ENCODE data around the gene STX11. TPM values are rescaled to one million over a fixed set of nuclear protein-coding genes. Genes with fewer than 3 reads are reported as not detected.

The STX11 gene
- polyA plus RNA-seq, 1 donor from 2014 or later, result not detected

GRCh38 chr6:144156338-144156737 lies 6.0 kb downstream of the STX11 start:
- no peaks in the 10 kb centered on the region for H3K9me3 ChIP-seq (ENCODE audit: low read length)
- H3K27me3 ChIP-seq (ENCODE audit: insufficient read depth, low read depth, low read length), result peaks cover 10% of the 10 kb centered on the region
- no peaks in the 10 kb centered on the region for H3K9me2 ChIP-seq (ENCODE audit: insufficient read depth, low read length)
- H3K9ac ChIP-seq (ENCODE audit: low read length), result no peak overlapping the region
- no peaks in the 10 kb centered on the region for H3K79me2 ChIP-seq (replicated peaks; ENCODE audit: insufficient read depth, low read length)
- no peaks in the 10 kb centered on the region for H3K36me3 ChIP-seq (ENCODE audit: insufficient read depth, low read length)
- no peak overlapping the region for H3K27ac ChIP-seq (ENCODE audit: low read length)
- H2AFZ ChIP-seq (ENCODE audit: low read depth, low read length), result no peak overlapping the region
- no peaks in the 10 kb centered on the region for H4K20me1 ChIP-seq (ENCODE audit: insufficient read depth)
- H3K4me2 ChIP-seq (ENCODE audit: low read length), result no peak overlapping the region
- no peaks in the 10 kb centered on the region for H3F3A ChIP-seq (ENCODE audit: insufficient read depth, low read length, poor library complexity, severe bottlenecking)
- no peak overlapping the region for H3K4me3 ChIP-seq (ENCODE audit: low read length)
- TF ChIP-seq EP300 (conservative IDR thresholded peaks at IDR 0.05; ENCODE audit: poor library complexity, severe bottlenecking) (no peak), TAF1 (IDR thresholded peaks at IDR 0.05; ENCODE audit: low read depth) (no peak), POLR2AphosphoS5 (IDR thresholded peaks at IDR 0.05) (no peak), CTCF (IDR thresholded peaks at IDR 0.05; ENCODE audit: poor library complexity, severe bottlenecking) (no peak), SMC3 (conservative IDR thresholded peaks at IDR 0.05; ENCODE audit: poor library complexity) (no peak), REST (IDR thresholded peaks at IDR 0.05; ENCODE audit: borderline replicate concordance) (no peak), RAD21 (conservative IDR thresholded peaks at IDR 0.05) (no peak), EZH2 (IDR thresholded peaks at IDR 0.05; ENCODE audit: borderline replicate concordance, insufficient read depth, low read length, poor library complexity, severe bottlenecking) (no peak), MXI1 (conservative IDR thresholded peaks at IDR 0.05; ENCODE audit: poor library complexity, severe bottlenecking) (no peak)

DNA sequence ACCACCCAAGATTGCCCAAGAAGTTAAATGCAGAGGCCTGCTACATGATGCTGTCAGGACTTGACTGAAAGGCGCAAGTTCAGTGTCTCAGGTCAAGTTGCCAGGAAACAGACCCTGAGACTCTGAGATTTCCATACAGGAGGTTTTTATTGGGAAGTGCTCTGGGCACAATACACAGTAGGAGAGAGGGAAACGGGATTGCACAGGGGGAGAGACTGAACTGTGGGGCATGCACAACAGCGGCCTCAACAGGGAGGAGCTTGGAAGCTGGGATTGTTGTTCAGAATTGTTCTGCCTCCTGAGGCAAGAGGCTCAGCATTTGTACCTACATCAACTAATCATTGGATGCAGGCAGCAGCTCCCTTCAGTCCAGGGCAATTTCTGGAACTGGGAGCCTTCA lies 6.7 kb downstream of the STX11 start:
- no peaks in the 10 kb centered on the region for H3K36me3 ChIP-seq (ENCODE audit: insufficient read depth, low read length)
- H3K9ac ChIP-seq (ENCODE audit: low read length), result no peak overlapping the region
- H3K4me3 ChIP-seq (ENCODE audit: low read length), result no peak overlapping the region

More for the DNA sequence above, 6.7 kb downstream of the STX11 start:
- H3K9me3 ChIP-seq (ENCODE audit: low read length), result no peaks in the 10 kb centered on the region
- H3K79me2 ChIP-seq (replicated peaks; ENCODE audit: insufficient read depth, low read length), result no peaks in the 10 kb centered on the region
- H3K27me3 ChIP-seq (ENCODE audit: insufficient read depth, low read depth, low read length), result peaks cover 3% of the 10 kb centered on the region
- H3F3A ChIP-seq (ENCODE audit: insufficient read depth, low read length, poor library complexity, severe bottlenecking), result no peaks in the 10 kb centered on the region
- no peaks in the 10 kb centered on the region for H4K20me1 ChIP-seq (ENCODE audit: insufficient read depth)
- H3K27ac ChIP-seq (ENCODE audit: low read length), result no peak overlapping the region
- H3K9me2 ChIP-seq (ENCODE audit: insufficient read depth, low read length), result no peaks in the 10 kb centered on the region
- no peak for TF ChIP-seq POLR2AphosphoS5 (IDR thresholded peaks at IDR 0.05)
- TF ChIP-seq TAF1 (IDR thresholded peaks at IDR 0.05; ENCODE audit: low read depth), result no peak
- no peak for TF ChIP-seq SMC3 (conservative IDR thresholded peaks at IDR 0.05; ENCODE audit: poor library complexity)
- TF ChIP-seq MXI1 (conservative IDR thresholded peaks at IDR 0.05; ENCODE audit: poor library complexity, severe bottlenecking), result no peak
- H3K4me2 ChIP-seq (ENCODE audit: low read length), result no peak overlapping the region
- H2AFZ ChIP-seq (ENCODE audit: low read depth, low read length), result no peak overlapping the region

All from neural cell (in vitro differentiated cells).